T-helper 1 cell (primary cell): ENCODE data around the gene DNASE1L2.

ENCODE experiments used
- DNase-seq, 5 donors: peaks; one replicate each; pipeline ENCODE4 v3.0.0-alpha.2; 2012 to 2020

DNASE1L2 gene

DNA sequence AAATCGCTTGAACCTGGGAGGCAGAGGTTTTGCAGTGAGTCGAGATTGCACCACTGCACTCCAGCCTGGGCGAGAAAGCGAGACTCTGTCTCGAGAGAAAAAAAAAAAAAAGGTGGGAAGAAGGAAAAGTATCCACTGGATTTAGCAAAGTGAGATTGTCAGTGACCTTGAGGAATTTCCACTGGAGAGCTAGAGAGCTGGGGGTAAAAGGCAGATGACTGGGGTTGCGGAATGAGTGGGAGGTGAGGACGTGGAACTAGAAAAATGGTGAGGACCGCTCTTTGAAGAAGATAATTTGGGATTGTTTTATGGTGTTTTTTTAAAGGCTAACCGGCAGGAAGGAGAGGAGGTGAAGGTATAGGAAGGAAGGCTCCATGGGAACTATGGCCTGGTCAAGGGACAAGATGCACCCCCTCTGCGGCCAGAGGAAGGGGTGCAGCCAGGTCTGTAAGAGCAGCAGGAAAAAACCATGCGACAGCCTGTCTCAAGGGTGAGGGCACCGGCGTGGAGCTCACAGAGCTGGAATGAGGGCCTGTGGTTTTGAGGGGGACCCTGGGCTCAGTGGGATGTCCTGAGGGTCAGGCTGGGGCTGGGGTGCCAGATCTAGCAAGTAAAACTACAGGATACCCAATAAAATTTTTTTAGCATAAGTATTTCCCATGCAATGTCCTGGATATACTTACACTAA is 31.7 kb upstream of the DNASE1L2 start:
- DNase-seq = no peak

GRCh38 chr16:2205104-2205966 is 30.9 kb upstream of the DNASE1L2 start, which contains the start of gene MLST8:
MLST8 (plus strand) TSS chr16:2205454; CDS start chr16:2206086, 632 bp downstream.
- peak; percentile 84 to 97 (median 88) for DNase-seq

DNA sequence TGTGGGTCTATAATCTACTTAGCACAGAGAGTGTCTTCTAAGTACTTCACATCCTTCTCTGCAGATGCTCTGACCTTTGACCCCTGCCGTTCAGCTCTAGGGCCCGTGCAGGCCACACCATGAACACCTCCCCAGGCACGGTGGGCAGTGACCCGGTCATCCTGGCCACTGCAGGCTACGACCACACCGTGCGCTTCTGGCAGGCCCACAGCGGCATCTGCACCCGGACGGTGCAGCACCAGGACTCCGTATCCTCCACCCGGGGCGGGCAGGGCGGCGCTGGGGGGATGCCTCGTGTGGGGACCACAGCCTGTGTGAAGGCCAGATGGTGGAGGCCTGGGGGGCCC is 30.3 kb upstream of the DNASE1L2 start:
- no peak for DNase-seq

DNA sequence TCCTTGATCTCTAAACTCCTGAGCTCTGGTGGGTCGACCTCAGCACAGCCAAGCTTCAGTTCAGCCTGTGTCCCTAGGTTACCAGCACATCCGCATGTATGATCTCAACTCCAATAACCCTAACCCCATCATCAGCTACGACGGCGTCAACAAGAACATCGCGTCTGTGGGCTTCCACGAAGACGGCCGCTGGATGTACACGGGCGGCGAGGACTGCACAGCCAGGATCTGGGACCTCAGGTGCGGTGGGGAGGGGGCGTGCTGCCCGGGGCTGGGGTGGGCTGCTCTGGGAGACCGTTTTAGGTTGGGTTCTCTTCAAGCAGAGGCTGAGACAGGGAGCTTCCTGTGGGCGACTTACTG is 29.8 kb upstream of the DNASE1L2 start:
- DNase-seq = no peak

DNA sequence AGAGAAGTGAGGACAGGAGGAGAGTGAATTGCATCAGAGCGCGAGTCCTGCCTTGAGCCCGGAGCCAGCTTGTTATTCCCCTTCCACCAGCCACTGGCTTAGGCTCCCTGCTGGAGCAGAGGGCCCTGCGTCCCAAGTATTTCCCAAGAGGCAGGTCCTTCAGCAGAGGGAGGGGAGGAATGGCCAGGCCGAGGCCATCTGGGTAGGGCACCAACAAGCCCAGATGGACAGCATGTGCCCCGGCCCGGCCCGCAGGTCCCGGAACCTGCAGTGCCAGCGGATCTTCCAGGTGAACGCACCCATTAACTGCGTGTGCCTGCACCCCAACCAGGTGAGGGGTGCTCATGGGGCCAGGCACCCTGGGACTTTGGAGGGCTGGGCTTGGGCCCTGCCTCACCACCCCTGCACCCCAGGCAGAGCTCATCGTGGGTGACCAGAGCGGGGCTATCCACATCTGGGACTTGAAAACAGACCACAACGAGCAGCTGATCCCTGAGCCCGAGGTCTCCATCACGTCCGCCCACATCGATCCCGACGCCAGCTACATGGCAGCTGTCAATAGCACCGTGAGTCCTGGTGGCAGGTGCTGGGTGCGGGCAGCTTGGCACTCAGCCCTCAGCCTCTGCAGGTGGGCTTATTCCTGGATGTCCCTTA is 29.3 kb upstream of the DNASE1L2 start:
- no peak for DNase-seq

DNA sequence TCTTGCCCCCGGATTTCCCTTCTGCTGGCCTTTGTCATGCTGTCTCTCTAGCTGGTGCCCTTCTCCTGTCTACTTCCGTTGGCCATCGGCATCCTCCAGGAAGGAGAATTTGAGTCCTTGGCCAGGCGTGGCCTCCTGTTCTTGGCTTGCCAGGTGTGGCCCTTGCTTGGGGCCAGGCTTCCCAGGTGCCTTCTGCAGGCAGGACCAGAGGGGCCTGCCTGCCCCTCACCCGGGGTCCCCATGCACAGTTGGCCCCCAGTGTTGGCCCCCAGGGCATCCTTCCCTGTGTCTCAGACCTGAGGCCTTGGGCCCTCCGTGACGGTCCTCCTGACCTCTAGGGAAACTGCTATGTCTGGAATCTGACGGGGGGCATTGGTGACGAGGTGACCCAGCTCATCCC is 28.4 kb upstream of the DNASE1L2 start:
- DNase-seq = no peak

- DNase-seq = no peak
These were observed 27.9 kb upstream of the DNASE1L2 start for GRCh38 chr16:2208308-2208707.

DNA sequence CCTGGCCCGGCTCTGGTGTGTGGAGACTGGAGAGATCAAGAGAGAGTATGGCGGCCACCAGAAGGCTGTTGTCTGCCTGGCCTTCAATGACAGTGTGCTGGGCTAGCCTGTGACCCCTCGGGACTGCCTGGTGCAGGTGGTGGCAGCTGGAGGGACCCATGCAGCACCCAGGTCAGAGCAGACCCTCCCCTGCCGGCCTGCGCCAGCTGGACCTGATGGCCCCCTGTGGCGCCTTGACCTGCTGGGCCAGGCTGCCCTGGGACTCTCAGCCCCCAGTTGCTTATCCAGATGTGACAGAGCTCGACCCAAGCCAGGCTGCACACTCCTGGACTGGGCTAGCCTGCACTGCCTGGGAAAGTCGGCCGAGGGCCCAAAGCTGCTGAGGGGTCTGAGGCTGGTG is 27.5 kb upstream of the DNASE1L2 start:
- no peak for DNase-seq

DNA sequence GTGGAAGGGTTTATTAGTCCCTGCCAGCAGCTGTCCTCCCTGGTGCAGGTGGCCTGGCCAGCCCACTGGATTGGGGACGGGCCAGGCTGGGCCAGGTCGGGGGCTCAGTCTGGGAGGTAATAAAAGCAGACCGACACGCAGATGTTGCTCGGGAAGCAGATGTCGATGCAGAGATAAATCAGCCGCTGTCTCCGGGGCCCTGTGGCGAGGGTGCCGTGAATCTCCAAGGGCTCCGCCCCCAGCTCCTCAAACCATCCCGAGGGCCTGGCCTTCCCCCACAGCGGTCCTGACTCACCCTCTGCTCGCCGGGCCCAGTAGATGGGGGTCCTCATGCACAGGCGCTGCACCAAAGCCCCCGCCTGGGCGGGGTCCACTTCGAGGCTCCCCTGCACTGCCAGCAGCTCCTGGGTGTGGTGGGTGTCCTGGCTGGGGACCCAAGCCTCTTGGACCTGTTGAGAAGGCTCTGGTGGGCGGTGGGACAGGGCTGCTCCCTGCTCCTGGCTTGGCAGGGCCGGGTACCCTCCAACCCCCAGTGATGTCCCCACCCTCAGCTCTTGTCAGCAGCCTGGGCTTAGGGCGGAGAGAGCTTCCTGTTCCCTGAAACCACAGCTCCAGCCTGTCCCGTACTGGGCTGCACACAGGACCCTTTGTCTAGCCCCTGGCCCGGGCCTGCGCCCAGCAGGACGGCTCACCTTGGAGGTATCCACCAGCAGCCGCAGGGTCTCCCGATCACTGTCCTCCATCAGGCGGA is 26.8 kb upstream of the DNASE1L2 start:
- DNase-seq = no peak

GRCh38 chr16:2210009-2210332 is 26.3 kb upstream of the DNASE1L2 start:
- DNase-seq = no peak

DNA sequence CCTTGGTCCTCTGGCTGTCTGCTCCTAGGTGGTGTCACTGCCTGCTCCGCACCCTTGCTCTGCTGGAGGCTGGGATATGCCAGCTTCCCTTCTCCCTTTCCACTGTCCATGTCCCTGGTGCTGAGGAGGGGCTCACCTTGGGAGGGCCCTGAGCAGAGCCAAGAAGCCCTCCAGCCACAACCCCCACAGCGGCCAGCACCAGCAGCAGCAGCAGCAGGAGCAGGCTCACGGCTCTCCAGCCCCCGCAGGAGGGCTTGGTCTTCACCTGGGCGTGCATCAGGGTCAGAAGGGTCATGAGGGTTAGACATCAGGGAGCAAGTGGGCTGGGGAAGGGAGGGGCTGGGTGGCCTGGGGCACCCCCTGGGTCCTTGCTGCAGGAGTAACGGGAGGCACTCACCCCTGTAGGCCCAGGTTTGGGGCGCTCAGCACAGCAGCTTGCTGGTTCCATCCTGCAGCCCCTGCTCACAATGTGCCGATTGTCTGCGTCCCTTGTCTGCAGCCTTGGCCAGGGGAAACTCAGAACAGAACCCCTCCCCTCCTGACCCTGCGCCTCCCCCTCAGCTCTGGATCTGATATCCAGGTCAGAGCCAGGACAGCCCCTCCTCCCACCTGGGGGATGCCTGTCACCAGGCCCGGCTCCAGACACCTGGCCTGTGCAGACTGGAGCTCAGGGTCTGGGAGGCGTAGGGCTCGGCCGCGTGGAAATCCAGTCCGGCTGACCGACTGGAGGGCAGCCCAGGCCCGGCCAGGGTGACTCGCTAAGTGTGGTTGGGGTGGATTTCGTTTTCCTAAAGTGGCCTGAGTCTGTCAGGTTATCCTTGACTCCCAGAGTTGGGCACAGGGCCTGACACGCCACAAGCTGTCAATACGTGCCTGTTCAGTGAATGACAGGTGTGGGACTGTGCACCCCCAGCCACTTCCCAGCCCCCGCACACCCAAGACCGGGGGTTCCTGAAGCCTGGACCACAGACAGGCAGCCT is 25.6 kb upstream of the DNASE1L2 start, which contains the start of gene BRICD5:
TSS of gene BRICD5 (minus strand) at position 478 of the 980 bp plus-strand sequence. CDS start at position 448, 30 bp downstream.
- no peak for DNase-seq

DNA sequence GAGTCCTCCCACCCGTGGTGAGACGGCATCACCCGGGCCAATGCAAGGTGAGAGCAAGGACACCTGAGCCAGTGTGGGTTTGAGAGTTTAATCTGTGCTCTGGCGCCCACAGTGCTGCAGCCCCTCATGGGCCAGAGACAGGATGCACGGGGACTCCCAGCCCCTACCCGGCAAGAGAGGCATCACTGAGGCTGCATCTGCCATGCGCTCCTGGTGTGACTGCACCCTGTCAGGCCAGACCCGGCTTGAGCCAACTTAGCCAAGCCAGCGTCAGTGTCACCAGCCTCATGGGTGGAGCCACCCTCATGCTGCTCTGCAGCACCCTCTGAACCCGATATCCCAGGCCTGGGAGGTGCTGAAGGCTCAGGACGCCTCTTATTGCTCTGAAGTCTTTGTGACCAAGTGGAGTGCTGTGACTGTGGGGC is 24.3 kb upstream of the DNASE1L2 start:
- no peak for DNase-seq

DNA sequence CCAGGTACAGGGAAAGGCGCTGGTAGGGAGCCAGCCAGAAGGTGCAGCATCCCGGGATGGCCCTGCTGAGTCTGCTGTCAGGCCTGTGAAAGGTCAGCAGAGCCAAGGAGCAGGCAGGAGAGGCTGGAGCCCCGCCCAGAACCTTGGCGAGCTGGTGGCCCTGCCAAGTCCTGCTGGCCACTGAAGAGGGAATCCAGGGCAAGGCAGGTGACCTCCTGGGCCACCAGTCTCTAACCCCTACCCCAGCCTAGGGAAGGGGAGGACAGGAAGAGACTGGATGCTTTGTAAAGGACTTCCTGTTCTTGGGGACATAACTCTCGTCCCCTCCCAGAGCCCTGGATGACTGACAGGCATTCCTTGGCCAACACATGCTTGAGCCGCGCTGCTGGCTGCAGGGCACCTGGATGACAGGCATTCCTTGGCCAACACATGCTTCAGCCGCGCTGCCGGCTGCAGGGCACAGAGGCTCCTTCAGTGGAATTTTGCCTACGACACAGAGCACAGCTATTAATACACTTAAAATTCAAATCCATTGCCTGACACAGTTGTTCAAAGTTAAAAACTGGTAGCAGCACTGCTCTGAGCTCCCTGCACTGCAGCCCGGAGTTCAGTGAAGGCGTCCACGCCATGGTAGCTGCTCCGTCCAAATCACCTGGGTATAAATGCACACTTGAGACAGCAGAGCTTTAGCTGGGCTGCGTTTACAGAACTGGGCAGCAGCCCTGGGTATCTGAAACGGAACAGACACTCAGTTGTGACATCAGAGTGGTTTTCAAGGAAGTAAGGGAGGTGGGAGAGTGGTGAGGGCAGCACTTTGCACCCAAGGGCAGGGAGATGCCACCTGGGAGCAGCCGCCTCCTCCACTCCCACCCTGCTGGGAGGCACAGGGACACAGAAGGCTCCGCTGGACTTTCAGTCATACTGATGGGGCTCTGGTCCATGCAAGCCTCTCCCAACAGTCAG is 23.6 kb upstream of the DNASE1L2 start:
- no peak for DNase-seq

DNA sequence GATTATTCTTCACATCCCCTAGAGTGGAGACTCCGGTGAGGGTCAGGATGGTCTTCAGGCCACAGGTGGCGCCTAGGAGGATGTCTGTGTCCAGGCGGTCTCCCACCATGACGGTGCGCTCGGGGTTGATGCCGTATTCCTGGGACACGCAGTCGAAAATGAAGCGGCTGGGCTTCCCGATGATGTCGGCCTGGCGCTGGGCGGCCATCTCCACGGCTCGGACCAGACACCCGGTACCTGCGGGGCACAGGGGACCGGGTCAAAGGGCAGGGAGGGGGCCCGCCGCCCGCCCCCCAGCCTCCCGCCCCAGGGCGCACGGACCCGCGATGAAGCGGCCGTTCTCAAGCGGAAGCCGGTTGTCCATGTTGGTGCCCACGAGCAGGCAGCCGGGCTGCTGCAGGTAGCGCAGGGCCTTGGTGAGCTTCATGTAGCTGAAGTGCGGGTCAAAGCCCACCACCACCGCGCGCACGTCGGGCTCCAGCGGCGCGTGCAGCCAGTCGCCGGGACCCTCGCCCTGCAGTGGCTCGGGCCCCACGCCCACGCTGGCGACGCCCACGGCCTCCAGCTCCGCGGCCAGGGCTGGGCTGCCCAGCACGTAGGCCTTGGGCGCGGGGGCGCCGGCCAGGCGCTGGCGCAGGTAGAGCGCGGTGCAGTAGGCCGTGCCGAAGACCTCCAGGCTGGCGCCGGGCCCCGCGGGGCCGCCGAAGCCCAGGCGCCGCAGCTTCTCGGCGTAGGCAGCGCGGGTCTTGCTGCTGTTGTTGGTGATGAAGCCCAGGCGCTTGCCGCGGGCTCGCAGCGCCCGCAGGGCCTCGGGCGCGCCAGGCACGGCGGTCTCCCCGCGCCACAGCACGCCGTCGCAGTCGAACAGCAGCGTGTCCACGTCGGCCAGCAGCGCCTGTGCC is 22.2 kb upstream of the DNASE1L2 start:
- DNase-seq = peak in 1 of 5 donors; percentile 8

GRCh38 chr16:2214719-2214968 is 21.6 kb upstream of the DNASE1L2 start, which contains the start of gene PGP:
PGP (minus strand) TSS chr16:2214840; CDS start chr16:2214777, 63 bp downstream.
- peak in 1 of 5 donors; percentile 99 for DNase-seq

GRCh38 chr16:2216330-2216729 is 19.9 kb upstream of the DNASE1L2 start:
- DNase-seq = no peak

DNA sequence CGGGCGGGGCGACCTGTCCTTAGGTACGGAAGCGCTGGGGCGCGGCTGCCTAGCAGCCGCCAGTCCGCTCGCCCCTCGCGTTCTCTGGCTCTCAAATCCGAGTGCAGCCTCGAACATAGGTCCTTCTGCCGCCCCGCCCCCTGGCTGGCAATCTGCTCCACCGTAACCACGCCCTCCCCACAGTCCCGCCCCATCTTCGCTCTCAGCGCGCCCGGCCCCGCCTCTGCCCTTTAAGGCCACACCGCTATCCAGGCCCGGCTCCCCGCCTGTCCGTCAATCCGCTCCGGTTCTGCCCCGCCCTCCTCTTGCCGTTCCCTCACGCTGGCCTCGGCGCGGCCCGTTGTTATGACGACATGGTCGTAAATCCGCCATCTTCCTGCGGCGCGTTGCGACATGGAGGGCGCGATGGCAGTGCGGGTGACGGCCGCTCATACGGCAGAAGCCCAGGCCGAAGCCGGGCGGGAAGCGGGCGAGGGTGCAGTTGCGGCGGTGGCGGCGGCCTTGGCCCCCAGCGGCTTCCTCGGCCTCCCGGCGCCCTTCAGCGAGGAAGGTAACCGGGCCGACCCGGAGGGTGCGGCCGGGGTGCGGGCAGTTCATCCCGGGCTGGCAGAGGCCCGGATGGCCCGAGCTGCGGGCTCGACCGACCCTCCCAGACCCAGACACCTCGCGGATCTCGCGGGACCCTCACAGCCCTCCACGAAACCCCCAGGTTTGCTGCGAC is 12.9 kb upstream of the DNASE1L2 start, which contains the start of gene E4F1:
TSS of gene E4F1 (plus strand) at position 371 of the 721 bp plus-strand sequence. CDS start at position 394, 23 bp downstream.
- DNase-seq = peak; percentile 98 to 100 (median 99)

GRCh38 chr16:2223942-2224486 is 12.2 kb upstream of the DNASE1L2 start:
- peak in 2 of 5 donors; percentile 18 to 35 for DNase-seq
